Measurements from ENCODE around the gene INTS12.
"Not testable (repeated sequence)": the region's sequence is repeated elsewhere in the genome, so short reads cannot be mapped to it uniquely, and the experiment has no call there.

Gene INTS12, protein sequence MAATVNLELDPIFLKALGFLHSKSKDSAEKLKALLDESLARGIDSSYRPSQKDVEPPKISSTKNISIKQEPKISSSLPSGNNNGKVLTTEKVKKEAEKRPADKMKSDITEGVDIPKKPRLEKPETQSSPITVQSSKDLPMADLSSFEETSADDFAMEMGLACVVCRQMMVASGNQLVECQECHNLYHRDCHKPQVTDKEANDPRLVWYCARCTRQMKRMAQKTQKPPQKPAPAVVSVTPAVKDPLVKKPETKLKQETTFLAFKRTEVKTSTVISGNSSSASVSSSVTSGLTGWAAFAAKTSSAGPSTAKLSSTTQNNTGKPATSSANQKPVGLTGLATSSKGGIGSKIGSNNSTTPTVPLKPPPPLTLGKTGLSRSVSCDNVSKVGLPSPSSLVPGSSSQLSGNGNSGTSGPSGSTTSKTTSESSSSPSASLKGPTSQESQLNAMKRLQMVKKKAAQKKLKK

GRCh38 chr4:105708181-105709080 is at the start of gene INTS12, which contains the start of gene GSTCD:
Gene INTS12 (minus strand): TSS chr4:105708689. CDS start chr4:105700005, 8,684 bp downstream.
Gene GSTCD (plus strand): TSS chr4:105708784. CDS start chr4:105717614, 8,830 bp downstream.
- peak; percentile 85 for DNase-seq (ENCODE audit: low spot score)

- DNase-seq (ENCODE audit: low spot score), result no peak
These were observed 46.9 kb upstream of the INTS12 start for GRCh38 chr4:105755375-105755774.

GRCh38 chr4:105753361-105753760 is 44.9 kb upstream of the INTS12 start:
- DNase-seq (ENCODE audit: low spot score), result no peak

GRCh38 chr4:105751718-105752299 is 43.3 kb upstream of the INTS12 start:
- no peak for DNase-seq (ENCODE audit: low spot score)

DNA sequence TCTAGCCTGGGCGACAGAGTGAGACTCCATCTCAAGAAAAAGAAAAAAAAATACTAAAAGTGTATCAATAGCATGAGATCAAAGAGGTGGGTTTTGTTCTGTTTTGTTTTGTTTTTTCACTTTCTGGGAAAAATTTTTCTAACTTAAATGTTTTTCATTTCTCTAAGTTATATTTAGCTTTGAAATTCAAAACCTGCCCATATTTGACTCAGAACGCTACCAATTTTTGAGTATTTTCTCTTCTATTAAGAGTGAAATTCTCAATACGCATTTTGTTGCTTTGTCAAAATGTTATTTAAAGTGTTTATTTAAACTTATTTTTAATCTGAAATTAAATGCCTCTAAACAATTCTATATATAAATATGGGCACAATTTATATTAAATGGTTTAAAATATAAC is 39.7 kb upstream of the INTS12 start:
- DNase-seq (ENCODE audit: low spot score), result no peak

DNA sequence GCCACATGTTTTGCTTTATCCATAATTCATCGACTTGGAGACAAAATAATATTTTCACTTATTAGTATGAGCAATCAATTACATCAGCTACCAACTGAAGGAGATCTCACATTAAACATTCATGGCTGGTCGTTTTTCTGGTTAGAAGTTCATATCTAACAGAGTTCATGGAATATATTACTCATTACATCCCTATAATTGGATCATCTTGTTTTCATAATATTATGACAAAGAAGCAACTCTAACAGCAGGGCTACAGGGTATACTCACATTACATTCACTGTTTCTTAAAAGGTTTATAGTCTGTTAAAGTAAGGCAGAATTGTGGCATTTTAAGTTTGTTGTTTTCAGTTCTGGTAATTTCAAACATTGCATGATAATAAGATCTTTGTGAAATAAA is 33.1 kb upstream of the INTS12 start:
- DNase-seq (ENCODE audit: low spot score), result no peak

GRCh38 chr4:105735217-105735616 is 26.7 kb upstream of the INTS12 start:
- not testable (repeated sequence) for DNase-seq (ENCODE audit: low spot score)

- DNase-seq (ENCODE audit: low spot score), result not testable (repeated sequence)
These were observed 21.4 kb upstream of the INTS12 start for GRCh38 chr4:105729895-105730294.

- no peak for DNase-seq (ENCODE audit: low spot score)
These were observed 17.1 kb upstream of the INTS12 start for GRCh38 chr4:105725623-105726022.

GRCh38 chr4:105719204-105719603 is 10.7 kb upstream of the INTS12 start:
- no peak for DNase-seq (ENCODE audit: low spot score)

GRCh38 chr4:105715692-105716278 is 7.3 kb upstream of the INTS12 start:
- peak; percentile 24 for DNase-seq (ENCODE audit: low spot score)

DNA sequence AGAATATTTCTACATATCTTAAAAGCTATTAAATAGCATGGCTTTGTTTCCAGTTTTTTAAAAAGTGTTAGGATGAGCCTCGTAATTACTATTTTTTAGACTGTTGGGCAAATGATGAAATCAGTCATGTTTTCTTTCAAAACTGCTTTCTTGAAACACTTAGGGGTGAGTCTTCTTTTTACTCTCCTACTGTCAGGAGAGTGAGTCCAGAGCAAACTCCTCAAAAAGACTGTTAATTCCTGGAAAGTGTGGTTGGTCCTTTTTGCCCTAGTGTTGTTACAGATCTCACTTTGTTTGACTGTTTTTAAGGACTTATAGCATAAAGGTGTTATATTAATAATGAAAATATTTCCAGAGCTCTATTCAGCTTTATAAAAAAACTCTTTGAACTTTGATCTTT is 6.4 kb upstream of the INTS12 start:
- no peak for DNase-seq (ENCODE audit: low spot score)

GRCh38 chr4:105714071-105714521 is 5.6 kb upstream of the INTS12 start:
- DNase-seq (ENCODE audit: low spot score), result no peak

DNA sequence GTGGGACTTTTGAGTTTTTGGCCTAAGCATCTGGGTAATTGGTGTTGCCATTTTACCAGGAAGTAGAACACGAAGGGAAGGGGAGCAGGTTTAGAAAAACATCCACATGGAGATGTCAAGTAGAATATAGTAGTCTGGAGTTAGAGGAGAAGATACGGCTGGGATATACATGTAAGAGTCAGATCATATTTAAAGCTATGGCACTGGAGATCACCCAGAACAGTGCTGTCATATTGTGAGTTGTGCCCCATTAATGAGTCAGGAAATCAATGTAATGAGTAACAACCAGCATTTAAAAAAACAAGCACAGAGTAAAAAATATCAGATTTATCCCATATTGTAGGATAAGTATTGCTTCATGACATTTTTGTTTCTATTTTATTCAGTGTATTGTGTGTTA is 4.3 kb upstream of the INTS12 start:
- no peak for DNase-seq (ENCODE audit: low spot score)

DNA sequence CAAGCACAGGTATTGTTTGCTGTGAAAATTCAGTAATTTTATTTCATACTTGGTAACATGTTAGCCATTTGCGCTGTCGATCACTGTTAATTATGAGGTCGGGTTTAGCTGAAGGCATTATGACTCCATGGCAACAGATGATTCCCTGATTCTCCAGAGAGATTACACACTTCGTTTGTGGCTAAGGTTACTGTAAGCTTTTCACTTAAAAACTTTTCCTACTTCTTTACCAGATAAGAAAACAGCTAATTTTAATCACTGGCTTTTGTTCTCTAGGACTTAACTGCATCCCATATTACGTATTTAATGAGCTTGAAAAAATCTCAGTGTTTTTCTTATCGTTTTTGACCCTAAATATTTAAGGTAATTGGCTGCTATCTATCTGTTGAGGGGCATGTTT is 2.2 kb upstream of the INTS12 start:
- DNase-seq (ENCODE audit: low spot score), result no peak

- DNase-seq (ENCODE audit: low spot score), result no peak
These were observed 1.6 kb upstream of the INTS12 start for GRCh38 chr4:105710012-105710600.

DNA sequence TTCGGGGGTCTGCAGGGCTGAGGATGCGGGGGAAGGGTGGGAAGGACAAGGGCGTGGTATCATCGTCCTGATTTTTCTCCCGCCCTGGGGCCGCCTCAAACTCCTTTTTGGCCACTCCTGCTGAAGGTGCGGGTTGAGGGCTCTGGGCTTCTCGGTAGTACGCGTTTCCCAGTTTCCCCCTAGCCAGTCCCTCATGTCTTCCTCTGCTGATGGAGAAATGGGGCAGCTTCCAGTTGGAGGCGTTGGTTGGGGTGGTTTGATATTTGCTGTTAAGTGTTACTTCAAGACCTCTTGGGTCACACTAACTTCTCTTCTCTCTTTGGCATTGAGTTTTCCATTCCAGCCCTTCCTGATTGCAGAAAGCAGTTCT is 577 bp upstream of the INTS12 start:
- peak; percentile 29 for DNase-seq (ENCODE audit: low spot score)

DNA sequence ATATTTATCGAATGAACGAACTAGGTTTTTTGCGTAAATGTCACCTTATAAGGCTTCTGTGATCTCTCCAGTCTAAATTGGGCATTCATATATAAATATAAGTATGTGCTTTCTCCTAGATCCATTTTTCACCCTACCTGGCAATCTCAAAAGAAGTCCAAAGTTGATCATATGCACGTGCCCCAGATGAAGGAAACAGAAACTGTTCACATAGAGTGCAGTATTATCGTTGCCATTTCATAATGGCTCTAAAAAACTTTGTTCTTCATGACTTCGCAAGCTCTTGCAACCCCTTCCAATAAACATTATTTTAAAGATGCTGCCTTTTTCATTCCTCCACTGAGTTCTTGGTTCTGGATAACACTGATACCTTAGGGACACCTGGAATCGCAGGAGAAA is 708 bp downstream of the INTS12 start:
- DNase-seq (ENCODE audit: low spot score), result no peak

DNA sequence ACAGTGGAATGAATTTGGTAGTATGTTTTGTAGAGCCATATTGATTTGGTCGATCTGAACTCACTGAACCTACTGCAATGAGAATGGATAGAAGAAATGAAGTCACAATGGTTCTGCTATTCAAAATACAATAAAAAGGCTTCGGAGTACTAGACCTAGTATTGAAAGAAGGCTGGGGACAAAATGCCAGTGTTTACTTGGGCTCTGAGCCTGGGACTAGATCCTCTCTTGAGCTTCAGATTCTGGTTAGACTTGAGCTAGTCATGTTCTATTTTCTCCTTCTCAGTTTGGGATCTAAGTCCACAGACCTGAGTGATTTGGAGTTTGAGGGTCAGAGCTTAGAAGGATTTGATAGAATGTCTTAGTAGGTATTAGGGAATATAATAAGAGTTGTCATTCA is 9.9 kb downstream of the INTS12 start:
- DNase-seq (ENCODE audit: low spot score), result no peak

DNA sequence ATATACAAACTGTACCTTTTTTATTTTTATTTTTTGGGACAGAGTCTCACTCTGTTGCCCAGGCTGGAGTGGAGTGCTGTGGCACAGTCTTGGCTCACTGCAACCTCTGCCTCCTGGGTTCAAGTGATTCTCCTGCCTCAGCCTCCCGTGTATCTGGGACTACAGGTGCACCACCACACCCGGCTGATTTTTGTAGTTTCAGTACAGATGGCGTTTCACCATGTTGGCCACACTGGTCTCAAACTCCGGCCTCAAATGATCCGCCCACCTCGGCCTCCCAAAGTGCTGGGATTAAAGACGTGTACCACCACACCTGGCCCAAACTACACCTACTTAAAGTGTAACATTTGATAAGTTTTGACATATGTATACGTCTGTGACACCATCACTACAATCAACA is 12.7 kb downstream of the INTS12 start:
- DNase-seq (ENCODE audit: low spot score), result not testable (repeated sequence)

DNA sequence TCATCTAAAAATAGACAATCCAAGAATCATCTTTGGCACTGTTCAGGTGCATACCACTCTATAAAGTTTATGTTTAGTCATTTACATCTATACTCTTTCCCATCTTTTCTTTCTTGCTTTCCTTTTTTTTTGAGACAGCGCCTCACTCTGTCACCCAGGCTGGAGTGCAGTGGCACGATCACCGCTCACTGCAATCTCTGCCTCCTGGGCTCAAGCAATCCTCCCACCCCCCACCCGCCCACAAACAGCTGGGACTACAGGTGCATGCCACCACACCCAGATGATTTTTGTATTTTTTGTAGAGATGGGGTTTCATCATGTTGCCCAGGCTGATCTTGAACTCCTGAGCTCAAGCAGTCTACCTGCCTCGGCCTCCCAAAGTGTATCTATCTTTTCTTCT is 13.7 kb downstream of the INTS12 start:
- DNase-seq (ENCODE audit: low spot score), result not testable (repeated sequence)

GRCh38 chr4:105686571-105686970 is 21.9 kb downstream of the INTS12 start:
- no peak for DNase-seq (ENCODE audit: low spot score)
